ENCODE measurements around the gene MKRN1.
"Not testable (repeated sequence)": the region's sequence is repeated elsewhere in the genome, so short reads cannot be mapped to it uniquely, and the experiment has no call there.

Gene MKRN1

DNA sequence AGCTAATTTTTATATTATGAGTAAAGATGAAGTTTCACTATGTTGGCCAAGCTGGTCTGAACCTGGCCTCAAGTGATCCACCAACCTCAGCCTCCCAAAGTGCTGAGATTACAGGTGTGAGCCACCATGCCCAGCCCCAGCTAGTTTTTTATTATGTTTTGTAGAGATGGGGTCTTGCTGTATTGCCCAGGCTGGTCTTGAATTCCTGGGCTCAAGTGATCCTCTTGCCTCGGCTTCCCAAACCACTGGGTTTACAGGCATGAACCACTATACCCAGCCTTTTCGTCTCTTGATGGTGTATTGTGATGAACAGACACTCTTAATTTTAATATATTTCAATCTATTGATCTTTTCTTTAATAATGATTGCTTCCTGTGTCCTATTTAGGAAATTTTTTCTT is 57.8 kb downstream of the MKRN1 start:
- H2AFZ ChIP-seq (ENCODE audit: low read length), result no peak overlapping the region
- H4K20me1 ChIP-seq (ENCODE audit: insufficient read depth, low read length, poor library complexity, severe bottlenecking), result no peaks in the 10 kb centered on the region
- H3K9me3 ChIP-seq (ENCODE audit: insufficient read depth, low read depth, low read length), result no peaks in the 10 kb centered on the region
- peaks cover 23% of the 10 kb centered on the region for H3K4me1 ChIP-seq (ENCODE audit: insufficient read depth, low read length, poor library complexity, severe bottlenecking)
- no peaks in the 10 kb centered on the region for H3K27me3 ChIP-seq (ENCODE audit: insufficient read depth, low read length, poor library complexity, severe bottlenecking)
- H3K9ac ChIP-seq (ENCODE audit: low read depth, low read length, poor library complexity, severe bottlenecking), result no peak overlapping the region
- TF ChIP-seq, protein P1, sequence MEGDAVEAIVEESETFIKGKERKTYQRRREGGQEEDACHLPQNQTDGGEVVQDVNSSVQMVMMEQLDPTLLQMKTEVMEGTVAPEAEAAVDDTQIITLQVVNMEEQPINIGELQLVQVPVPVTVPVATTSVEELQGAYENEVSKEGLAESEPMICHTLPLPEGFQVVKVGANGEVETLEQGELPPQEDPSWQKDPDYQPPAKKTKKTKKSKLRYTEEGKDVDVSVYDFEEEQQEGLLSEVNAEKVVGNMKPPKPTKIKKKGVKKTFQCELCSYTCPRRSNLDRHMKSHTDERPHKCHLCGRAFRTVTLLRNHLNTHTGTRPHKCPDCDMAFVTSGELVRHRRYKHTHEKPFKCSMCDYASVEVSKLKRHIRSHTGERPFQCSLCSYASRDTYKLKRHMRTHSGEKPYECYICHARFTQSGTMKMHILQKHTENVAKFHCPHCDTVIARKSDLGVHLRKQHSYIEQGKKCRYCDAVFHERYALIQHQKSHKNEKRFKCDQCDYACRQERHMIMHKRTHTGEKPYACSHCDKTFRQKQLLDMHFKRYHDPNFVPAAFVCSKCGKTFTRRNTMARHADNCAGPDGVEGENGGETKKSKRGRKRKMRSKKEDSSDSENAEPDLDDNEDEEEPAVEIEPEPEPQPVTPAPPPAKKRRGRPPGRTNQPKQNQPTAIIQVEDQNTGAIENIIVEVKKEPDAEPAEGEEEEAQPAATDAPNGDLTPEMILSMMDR (conservative IDR thresholded peaks at IDR 0.05; ENCODE audit: low read length), result no peak
- no peak for TF ChIP-seq EZH2phosphoT487 (IDR thresholded peaks at IDR 0.05; ENCODE audit: borderline replicate concordance)
- H3K36me3 ChIP-seq (ENCODE audit: insufficient read depth, low read length), result no peaks in the 10 kb centered on the region
- H3K9me2 ChIP-seq (replicated peaks; ENCODE audit: low read depth, low read length), result no peaks in the 10 kb centered on the region
- no peaks in the 10 kb centered on the region for H3K79me2 ChIP-seq (ENCODE audit: insufficient read depth, low read length)
- no peaks in the 10 kb centered on the region for H3F3A ChIP-seq (ENCODE audit: low read depth)
- H3K4me3 ChIP-seq (ENCODE audit: low read length, poor library complexity, severe bottlenecking), result no peak overlapping the region
- no peak overlapping the region for H3K4me2 ChIP-seq (ENCODE audit: low read depth, low read length, poor library complexity, severe bottlenecking)

DNA sequence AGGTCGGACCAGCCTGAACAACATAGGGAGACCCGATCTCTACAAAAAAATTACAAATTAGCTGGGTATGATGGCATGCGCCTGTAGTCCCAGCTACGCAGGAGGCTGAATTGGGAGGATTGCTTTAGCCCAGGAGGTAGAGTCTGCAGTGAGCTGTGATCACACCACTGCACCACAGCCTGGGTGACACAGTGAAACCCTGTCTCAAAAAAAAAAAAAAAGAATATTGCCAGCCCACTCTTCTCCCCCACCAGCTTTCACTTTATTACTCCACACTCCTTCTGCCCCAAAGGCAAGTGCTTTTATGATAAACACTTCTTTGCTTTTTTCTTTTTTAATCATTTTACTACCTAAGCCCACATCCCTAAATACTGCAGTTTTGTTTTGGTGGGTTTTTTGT is 60.7 kb downstream of the MKRN1 start:
- no peak for TF ChIP-seq EZH2phosphoT487 (IDR thresholded peaks at IDR 0.05; ENCODE audit: borderline replicate concordance)
- TF ChIP-seq, protein P1 (conservative IDR thresholded peaks at IDR 0.05; ENCODE audit: low read length), result no peak

DNA sequence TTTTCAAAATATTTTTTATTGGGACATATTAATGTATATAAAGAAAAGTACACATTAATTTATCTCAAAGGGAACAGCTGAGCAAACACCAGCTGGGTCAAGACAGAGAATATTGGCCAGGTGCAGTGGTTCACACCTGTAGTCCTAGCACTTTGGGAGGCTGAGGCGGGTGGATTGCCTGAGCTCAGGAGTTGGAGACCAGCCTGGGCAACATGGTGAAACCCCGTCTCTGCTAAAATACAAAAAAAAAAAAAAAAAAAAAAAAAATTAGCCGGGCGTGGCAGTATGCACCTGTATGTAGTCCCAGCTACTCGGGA is 61.2 kb downstream of the MKRN1 start:
- H3K79me2 ChIP-seq (ENCODE audit: insufficient read depth, low read length); H3K36me3 ChIP-seq (ENCODE audit: insufficient read depth, low read length); H3K27me3 ChIP-seq (ENCODE audit: insufficient read depth, low read length, poor library complexity, severe bottlenecking); H3K9me2 ChIP-seq (replicated peaks; ENCODE audit: low read depth, low read length); H4K20me1 ChIP-seq (ENCODE audit: insufficient read depth, low read length, poor library complexity, severe bottlenecking); H3F3A ChIP-seq (ENCODE audit: low read depth); H3K9me3 ChIP-seq (ENCODE audit: insufficient read depth, low read depth, low read length); H3K4me2 ChIP-seq (ENCODE audit: low read depth, low read length, poor library complexity, severe bottlenecking); H3K4me3 ChIP-seq (ENCODE audit: low read length, poor library complexity, severe bottlenecking): not testable (repeated sequence)
- peak overlapping the region; percentile 97; the same call in 1 of the 2 replicates for H2AFZ ChIP-seq (ENCODE audit: low read length)
- H3K4me1 ChIP-seq (ENCODE audit: insufficient read depth, low read length, poor library complexity, severe bottlenecking), result peaks cover 27% of the 10 kb centered on the region
- H3K9ac ChIP-seq (ENCODE audit: low read depth, low read length, poor library complexity, severe bottlenecking), result peak overlapping the region; percentile 57

More for the DNA sequence above, 60.7 kb downstream of the MKRN1 start:
- H3K9me3 ChIP-seq (ENCODE audit: insufficient read depth, low read depth, low read length), result no peaks in the 10 kb centered on the region
- no peak overlapping the region for H2AFZ ChIP-seq (ENCODE audit: low read length)
- no peaks in the 10 kb centered on the region for H3K79me2 ChIP-seq (ENCODE audit: insufficient read depth, low read length)
- no peak overlapping the region for H3K9ac ChIP-seq (ENCODE audit: low read depth, low read length, poor library complexity, severe bottlenecking)
- H3K4me3 ChIP-seq (ENCODE audit: low read length, poor library complexity, severe bottlenecking), result no peak overlapping the region
- no peaks in the 10 kb centered on the region for H3F3A ChIP-seq (ENCODE audit: low read depth)
- peaks cover 27% of the 10 kb centered on the region for H3K4me1 ChIP-seq (ENCODE audit: insufficient read depth, low read length, poor library complexity, severe bottlenecking)
- H3K36me3 ChIP-seq (ENCODE audit: insufficient read depth, low read length), result no peaks in the 10 kb centered on the region
- H4K20me1 ChIP-seq (ENCODE audit: insufficient read depth, low read length, poor library complexity, severe bottlenecking), result no peaks in the 10 kb centered on the region
- no peaks in the 10 kb centered on the region for H3K27me3 ChIP-seq (ENCODE audit: insufficient read depth, low read length, poor library complexity, severe bottlenecking)
- H3K4me2 ChIP-seq (ENCODE audit: low read depth, low read length, poor library complexity, severe bottlenecking), result no peak overlapping the region
- H3K9me2 ChIP-seq (replicated peaks; ENCODE audit: low read depth, low read length), result no peaks in the 10 kb centered on the region

DNA sequence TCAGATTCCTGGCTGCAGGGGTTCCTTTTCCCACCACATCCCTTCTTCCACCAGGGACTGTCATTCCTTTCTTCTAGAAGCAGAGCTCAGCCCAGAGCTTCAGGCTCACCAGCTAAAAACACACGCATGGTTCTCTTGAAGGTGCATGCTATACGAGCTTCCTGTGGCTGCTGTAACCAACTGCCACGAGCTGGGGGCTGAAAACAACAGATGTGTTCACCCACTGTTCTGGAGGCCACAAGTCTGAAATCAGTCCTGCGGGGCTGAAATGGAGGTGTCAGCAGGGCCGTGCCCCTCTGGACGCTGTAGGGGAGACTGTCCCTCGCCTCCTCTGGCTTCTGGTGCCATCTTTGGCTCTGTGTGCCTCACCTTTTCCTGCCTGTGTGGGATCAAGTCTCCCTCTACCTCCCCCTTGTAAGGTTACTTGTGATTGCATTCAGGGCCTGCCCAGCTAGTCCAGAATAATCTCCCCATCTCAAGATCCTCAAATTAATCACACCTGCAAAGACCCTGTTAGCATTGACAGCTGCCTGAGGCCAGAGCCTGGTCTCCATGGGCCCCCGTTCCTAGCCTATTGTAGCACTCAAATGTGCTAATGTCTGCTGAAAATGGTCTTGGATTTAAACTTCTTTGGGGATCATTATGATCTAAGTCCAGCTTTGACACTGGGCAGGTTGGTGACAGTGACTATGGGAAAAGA is 61.7 kb downstream of the MKRN1 start:
- Histone ChIP-seq H3K4me3 (ENCODE audit: low read length, poor library complexity, severe bottlenecking) (no peak overlapping the region), H2AFZ (ENCODE audit: low read length) (peak overlapping the region; percentile 97), H3K4me1 (ENCODE audit: insufficient read depth, low read length, poor library complexity, severe bottlenecking) (peaks cover 27% of the 10 kb centered on the region), H3F3A (ENCODE audit: low read depth) (no peaks in the 10 kb centered on the region), H3K27me3 (ENCODE audit: insufficient read depth, low read length, poor library complexity, severe bottlenecking) (no peaks in the 10 kb centered on the region), H3K4me2 (ENCODE audit: low read depth, low read length, poor library complexity, severe bottlenecking) (peak overlapping the region; percentile 48), H3K9me3 (ENCODE audit: insufficient read depth, low read depth, low read length) (no peaks in the 10 kb centered on the region), H3K9ac (ENCODE audit: low read depth, low read length, poor library complexity, severe bottlenecking) (peak overlapping the region; percentile 57), H3K9me2 (replicated peaks; ENCODE audit: low read depth, low read length) (no peaks in the 10 kb centered on the region), H4K20me1 (ENCODE audit: insufficient read depth, low read length, poor library complexity, severe bottlenecking) (no peaks in the 10 kb centered on the region), H3K36me3 (ENCODE audit: insufficient read depth, low read length) (no peaks in the 10 kb centered on the region), H3K79me2 (ENCODE audit: insufficient read depth, low read length) (no peaks in the 10 kb centered on the region)
- no peak for TF ChIP-seq EZH2phosphoT487 (IDR thresholded peaks at IDR 0.05; ENCODE audit: borderline replicate concordance)
- TF ChIP-seq, protein P1 (conservative IDR thresholded peaks at IDR 0.05; ENCODE audit: low read length), result no peak
